GM10248 (cell line): ENCODE data around the gene HMGCR.

Source experiments
- CTCF ChIA-PET: fragments of 300-600 bp; sonication (Branson Sonifier 250); formaldehyde crosslinking; extraction: SDS; loops from one replicate; lab custom pipeline; 2021; ENCODE audit warnings: antibody characterized with exemption; lab: Yijun Ruan, JAX
- POLR2A ChIA-PET: fragments of 350-650 bp; sonication (Branson Sonifier 250); formaldehyde crosslinking; extraction: SDS; loops from one replicate; lab custom pipeline; 2020; ENCODE audit warnings: antibody characterized with exemption; lab: Yijun Ruan, JAX
- DNase-seq: peaks from one replicate; pipeline ENCODE4 v3.0.0; 2012; ENCODE audit errors: extremely low spot score
- CTCF ChIP-seq: IDR thresholded peaks from 2 replicates; pipeline ENCODE4 v1.5.1; 2012; ENCODE audit warnings: mild to moderate bottlenecking, low read depth; ENCODE audit errors: extremely low read depth, missing control alignments, control extremely low read depth

HMGCR gene

GRCh38 chr5:75319638-75320037, 17.4 kb upstream of the HMGCR start:
- CTCF ChIA-PET: no interaction called here
- no peak for DNase-seq
- no peak for TF ChIP-seq CTCF
- POLR2A ChIA-PET: no interaction called here

GRCh38 chr5:75320371-75320770, 16.6 kb upstream of the HMGCR start:
- POLR2A ChIA-PET: no interaction called here
- no peak for TF ChIP-seq CTCF
- no peak for DNase-seq
- CTCF ChIA-PET: interaction anchor here (1.5 to 1.8 kb wide), 2 partner anchors 10 to 33 kb away, joined by 3 to 12 read pairs; no protein-coding TSS in a partner anchor

- ChIA-PET POLR2A (no interaction called here), CTCF (no interaction called here)
- no peak for TF ChIP-seq CTCF
- no peak for DNase-seq
Observed at GRCh38 chr5:75322066-75322465, 15.0 kb upstream of the HMGCR start.

GRCh38 chr5:75324791-75325190, 12.2 kb upstream of the HMGCR start:
- ChIA-PET POLR2A (no interaction called here), CTCF (no interaction called here)
- no peak for TF ChIP-seq CTCF
- peak; percentile 21 for DNase-seq

GRCh38 chr5:75325242-75325641, 11.8 kb upstream of the HMGCR start:
- ChIA-PET POLR2A (no interaction called here), CTCF (no interaction called here)
- TF ChIP-seq CTCF: no peak
- DNase-seq: no peak

GRCh38 chr5:75330404-75330803, 6.6 kb upstream of the HMGCR start:
- TF ChIP-seq CTCF: no peak
- DNase-seq: no peak
- POLR2A ChIA-PET: no interaction called here
- CTCF ChIA-PET: interaction anchor here (0.9 to 3.7 kb wide), 5 partner anchors 9 to 351 kb away, joined by 3 to 12 read pairs (median 6); partner anchors contain the start of gene ANKRD31
